GM23338 (cell line): Measurements from ENCODE around the gene WTIP. TPM values are rescaled to one million over a fixed set of nuclear protein-coding genes. Genes with fewer than 3 reads are reported as not detected.

Experiments
- ATAC-seq: fragments of 200-7000 bp; cut with Tn5 transposase; 3 replicates; pipeline ENCODE4 v1.9.1; 2020
- DNase-seq: peaks from one replicate; pipeline ENCODE4 v3.0.0-alpha.2; 2015; ENCODE audit warnings: low spot score
- H2AFZ ChIP-seq: fragments of 200-600 bp; sonication (generic); 2 replicates; pipeline ENCODE4 v1.8.0; 2016; ENCODE audit warnings: antibody characterized with exemption, mild to moderate bottlenecking, moderate library complexity
- H3F3A ChIP-seq: fragments of 200-600 bp; sonication (generic); replicated peaks from 2 replicates; pipeline ENCODE4 v1.8.0; 2017; ENCODE audit warnings: antibody characterized with exemption, mixed run types, low read depth
- H3K27ac ChIP-seq: fragments of 200-600 bp; sonication (generic); 2 replicates; pipeline ENCODE4 v1.6.1; 2016; ENCODE audit warnings: low read depth
- H3K27me3 ChIP-seq: fragments of 200-600 bp; sonication (generic); 2 replicates; pipeline ENCODE4 v1.8.0; 2016; ENCODE audit warnings: mild to moderate bottlenecking, mixed run types, moderate library complexity; ENCODE audit not compliant: insufficient read depth
- H3K36me3 ChIP-seq: fragments of 200-600 bp; sonication (generic); 2 replicates; pipeline ENCODE4 v1.8.0; 2016; ENCODE audit warnings: mild to moderate bottlenecking; ENCODE audit not compliant: insufficient read depth
- H3K4me1 ChIP-seq: fragments of 200-600 bp; sonication (generic); 2 replicates; pipeline ENCODE4 v1.8.0; 2016; ENCODE audit warnings: mild to moderate bottlenecking, moderate library complexity; ENCODE audit not compliant: insufficient read depth
- H3K4me2 ChIP-seq: fragments of 200-600 bp; sonication (generic); 2 replicates; pipeline ENCODE4 v1.7.1; 2017; ENCODE audit warnings: mixed run types
- H3K4me3 ChIP-seq: fragments of 200-600 bp; sonication (generic); 2 replicates; pipeline ENCODE4 v1.6.1; 2016; ENCODE audit warnings: mixed run types
- H3K79me2 ChIP-seq: fragments of 200-600 bp; sonication (generic); replicated peaks from 2 replicates; pipeline ENCODE4 v1.8.0; 2017; ENCODE audit warnings: mild to moderate bottlenecking; ENCODE audit not compliant: insufficient read depth
- H3K9me2 ChIP-seq: fragments of 200-600 bp; sonication (generic); 2 replicates; pipeline ENCODE4 v1.8.0; 2017; ENCODE audit not compliant: insufficient read depth
- H4K20me1 ChIP-seq: fragments of 200-600 bp; sonication (generic); replicated peaks from 2 replicates; pipeline ENCODE4 v1.8.0; 2017; ENCODE audit warnings: mild to moderate bottlenecking; ENCODE audit not compliant: insufficient read depth
- H3K27ac Mint-ChIP-seq: 2 replicates; pipeline ENCODE4 v1.8.0; 2020; ENCODE audit warnings: inconsistent platforms, mild to moderate bottlenecking, moderate library complexity, mixed read lengths
- H3K27me3 Mint-ChIP-seq: 3 replicates; pipeline ENCODE4 v1.8.0; 2022; ENCODE audit warnings: low read depth, mild to moderate bottlenecking, moderate library complexity, mixed read lengths, inconsistent platforms; ENCODE audit not compliant: insufficient read depth, poor library complexity
- H3K36me3 Mint-ChIP-seq: 3 replicates; pipeline ENCODE4 v1.8.0; 2021; ENCODE audit warnings: low read depth, mild to moderate bottlenecking, inconsistent platforms, moderate library complexity, mixed read lengths
- H3K4me1 Mint-ChIP-seq: 3 replicates; pipeline ENCODE4 v1.8.0; 2020; ENCODE audit warnings: mild to moderate bottlenecking, inconsistent platforms, mixed read lengths
- H3K4me3 Mint-ChIP-seq: 3 replicates; pipeline ENCODE4 v1.8.0; 2021; ENCODE audit warnings: moderate library complexity, mild to moderate bottlenecking, inconsistent platforms, mixed read lengths
- H3K9me3 Mint-ChIP-seq: 3 replicates; pipeline ENCODE4 v1.8.0; 2020; ENCODE audit warnings: moderate library complexity, mild to moderate bottlenecking, inconsistent platforms, mixed read lengths
- CREB1 ChIP-seq: fragments of 250-450 bp; sonication (Bioruptor Pico); IDR thresholded peaks from 2 replicates; pipeline ENCODE4 v1.5.0; 2020; ENCODE audit warnings: low read depth, mild to moderate bottlenecking, moderate library complexity
- CTCF ChIP-seq, 2 experiments: fragments of 200-600 bp in 1 of 2; sonication (generic) in 1 of 2; conservative IDR thresholded peaks; 2 replicates each; pipeline versions ENCODE4 v1.5.1 to v1.6.1; 2016 to 2017; ENCODE audit warnings: antibody characterized with exemption in 2 of 2, low read depth in 2 of 2, mild to moderate bottlenecking in 2 of 2, moderate library complexity in 1 of 2
- EZH2 ChIP-seq: fragments of 200-600 bp; sonication (generic); IDR thresholded peaks from one replicate; pipeline ENCODE4 v1.8.0; 2017; ENCODE audit warnings: antibody characterized with exemption, mild to moderate bottlenecking, low read depth; ENCODE audit not compliant: unreplicated experiment
- EZH2phosphoT487 ChIP-seq: fragments of 200-600 bp; sonication (generic); IDR thresholded peaks from one replicate; pipeline ENCODE4 v1.8.1; 2018; ENCODE audit warnings: antibody characterized with exemption; ENCODE audit not compliant: unreplicated experiment
- NANOG ChIP-seq: IDR thresholded peaks from 2 replicates; pipeline ENCODE4 v1.6.1; 2016; ENCODE audit warnings: antibody characterized with exemption, borderline replicate concordance
- POLR2AphosphoS5 ChIP-seq: IDR thresholded peaks from 2 replicates; pipeline ENCODE4 v1.6.1; 2016; ENCODE audit warnings: antibody characterized with exemption, low read depth
- ZNF462 ChIP-seq: fragments of 250-450 bp; sonication (Bioruptor Pico); IDR thresholded peaks from 2 replicates; pipeline ENCODE4 v1.5.0; 2020; ENCODE audit warnings: mild to moderate bottlenecking, moderate library complexity
- polyA plus RNA-seq: library from polyadenylated mRNA; unstranded; fragments of >200 nt; fragmentation: Nextera tagmentation; extraction: Ambion mirVana; gene quantifications from 2 replicates; pipeline ENCODE4 v1.2.1, GENCODE V29; 2016
- total RNA-seq: library from RNA; depleted of rRNA; stranded (reverse); fragments of >200 nt; shearing (Covaris generic); gene quantifications from 2 replicates; pipeline ENCODE4 v1.2.3, GENCODE V29; 2014

The WTIP gene
- total and polyA plus RNA-seq, 2 experiments from 2014 or later: 0.47 to 8.9 TPM

GRCh38 chr19:34484328-34484727 lies 2.8 kb downstream of the WTIP start:
- Mint-ChIP-seq H3K27ac (no peak overlapping the region), H3K4me1 (peaks cover 21% of the 10 kb centered on the region), H3K9me3 (peaks cover 8% of the 10 kb centered on the region; the same call in 2 of the 3 replicates), H3K36me3 (peaks cover 9% of the 10 kb centered on the region), H3K27me3 (peaks cover 30% of the 10 kb centered on the region), H3K4me3 (peak overlapping the region; percentile 29; the same call in 1 of the 3 replicates)
- Histone ChIP-seq H2AFZ (no peak overlapping the region), H3K27ac (no peak overlapping the region), H3K36me3 (no peaks in the 10 kb centered on the region), H3F3A (0 out of 2 replicates have a peak, but pooled peaks cover 18% of the 10 kb centered on the region), H3K79me2 (peaks cover 14% of the 10 kb centered on the region), H3K4me1 (peaks cover 11% of the 10 kb centered on the region), H3K4me2 (no peak overlapping the region), H3K9me2 (no peaks in the 10 kb centered on the region), H4K20me1 (peaks cover 8% of the 10 kb centered on the region), H3K4me3 (no peak overlapping the region), H3K27me3 (peaks cover 37% of the 10 kb centered on the region)
- peak; percentile 30 for DNase-seq
- no peak for ATAC-seq
- TF ChIP-seq CTCF (conservative IDR thresholded peaks at IDR 0.05; ENCODE audit: low read depth in 2 of 2) (peak in 1 of 2 experiments; percentile 32; a peak in 2 of 4 replicates), CREB1 (CRISPR knock-in tag) (no peak)

- Histone ChIP-seq H3K27me3 (peaks cover 22% of the 10 kb centered on the region), H3K4me1 (peaks cover 1% of the 10 kb centered on the region; the same call in 1 of the 2 replicates), H3K9me2 (no peaks in the 10 kb centered on the region), H3F3A (0 out of 2 replicates have a peak, but pooled peaks cover 7% of the 10 kb centered on the region), H3K4me3 (no peak overlapping the region), H2AFZ (no peak overlapping the region), H3K4me2 (no peak overlapping the region), H4K20me1 (peaks cover 8% of the 10 kb centered on the region), H3K79me2 (peaks cover 14% of the 10 kb centered on the region), H3K36me3 (no peaks in the 10 kb centered on the region), H3K27ac (no peak overlapping the region)
- no peak for DNase-seq
- Mint-ChIP-seq H3K4me3 (no peak overlapping the region), H3K9me3 (peaks cover 5% of the 10 kb centered on the region; the same call in 1 of the 3 replicates), H3K36me3 (peaks cover 6% of the 10 kb centered on the region; the same call in 2 of the 3 replicates), H3K27me3 (peaks cover 28% of the 10 kb centered on the region), H3K27ac (no peak overlapping the region), H3K4me1 (peaks cover 11% of the 10 kb centered on the region)
- no peak for ATAC-seq
- TF ChIP-seq EZH2phosphoT487 (no peak), CTCF (conservative IDR thresholded peaks at IDR 0.05; ENCODE audit: low read depth in 2 of 2) (no peak), POLR2AphosphoS5 (no peak), EZH2 (no peak), CREB1 (CRISPR knock-in tag) (no peak), NANOG (no peak), ZNF462 (no peak)
Observed at GRCh38 chr19:34485831-34486230, 4.3 kb downstream of the WTIP start.
